HG03039 (cell line): ENCODE data around the gene PRKN.

Experiments
- ATAC-seq: cut with Tn5 transposase; IDR thresholded peaks from one replicate; pipeline ENCODE4 v1.9.1; 2021; ENCODE audit warnings: mild to moderate bottlenecking, moderate library complexity; ENCODE audit not compliant: unreplicated experiment

Gene PRKN

GRCh38 chr6:162711376-162711775, 16.2 kb downstream of the PRKN start:
- no peak for ATAC-seq

- ATAC-seq, result no peak
Measured at GRCh38 chr6:162710936-162711335, 16.6 kb downstream of the PRKN start.

- ATAC-seq, result no peak
Measured at GRCh38 chr6:162710419-162710818, 17.1 kb downstream of the PRKN start.

GRCh38 chr6:162709431-162709830, 18.1 kb downstream of the PRKN start:
- no peak for ATAC-seq

- no peak for ATAC-seq
Measured at GRCh38 chr6:162708971-162709370, 18.6 kb downstream of the PRKN start.

- no peak for ATAC-seq
Measured at GRCh38 chr6:162706232-162706631, 21.3 kb downstream of the PRKN start.

- no peak for ATAC-seq
Measured at GRCh38 chr6:162705736-162706135, 21.8 kb downstream of the PRKN start.

GRCh38 chr6:162704001-162704400, 23.6 kb downstream of the PRKN start:
- no peak for ATAC-seq

GRCh38 chr6:162702446-162702845, 25.1 kb downstream of the PRKN start:
- no peak for ATAC-seq

- no peak for ATAC-seq
Measured at GRCh38 chr6:162701551-162701950, 26.0 kb downstream of the PRKN start.

- ATAC-seq, result no peak
Measured at GRCh38 chr6:162700966-162701365, 26.6 kb downstream of the PRKN start.

- ATAC-seq, result no peak
Measured at GRCh38 chr6:162699961-162700360, 27.6 kb downstream of the PRKN start.

GRCh38 chr6:162698440-162698839, 29.1 kb downstream of the PRKN start:
- ATAC-seq, result no peak

- ATAC-seq, result no peak
Measured at GRCh38 chr6:162697872-162698403, 29.6 kb downstream of the PRKN start.

GRCh38 chr6:162690158-162690557, 37.4 kb downstream of the PRKN start:
- no peak for ATAC-seq

GRCh38 chr6:162688751-162689345, 38.7 kb downstream of the PRKN start:
- ATAC-seq, result no peak

- ATAC-seq, result no peak
Measured at GRCh38 chr6:162685586-162685985, 42.0 kb downstream of the PRKN start.

GRCh38 chr6:162684961-162685360, 42.6 kb downstream of the PRKN start:
- ATAC-seq, result no peak

GRCh38 chr6:162684052-162684451, 43.5 kb downstream of the PRKN start:
- no peak for ATAC-seq

- ATAC-seq, result no peak
Measured at GRCh38 chr6:162683135-162683534, 44.4 kb downstream of the PRKN start.

GRCh38 chr6:162681447-162681846, 46.1 kb downstream of the PRKN start:
- no peak for ATAC-seq

GRCh38 chr6:162680871-162681270, 46.7 kb downstream of the PRKN start:
- ATAC-seq, result no peak

- no peak for ATAC-seq
Measured at GRCh38 chr6:162680367-162680766, 47.2 kb downstream of the PRKN start.
